Measurements from ENCODE around the gene GPATCH2L. TPM values are rescaled to one million over a fixed set of nuclear protein-coding genes. Genes with fewer than 3 reads are reported as not detected.

Gene GPATCH2L
- total RNA-seq, 2 experiments from 2014 or later, result 54.0 to 58.2 TPM

DNA sequence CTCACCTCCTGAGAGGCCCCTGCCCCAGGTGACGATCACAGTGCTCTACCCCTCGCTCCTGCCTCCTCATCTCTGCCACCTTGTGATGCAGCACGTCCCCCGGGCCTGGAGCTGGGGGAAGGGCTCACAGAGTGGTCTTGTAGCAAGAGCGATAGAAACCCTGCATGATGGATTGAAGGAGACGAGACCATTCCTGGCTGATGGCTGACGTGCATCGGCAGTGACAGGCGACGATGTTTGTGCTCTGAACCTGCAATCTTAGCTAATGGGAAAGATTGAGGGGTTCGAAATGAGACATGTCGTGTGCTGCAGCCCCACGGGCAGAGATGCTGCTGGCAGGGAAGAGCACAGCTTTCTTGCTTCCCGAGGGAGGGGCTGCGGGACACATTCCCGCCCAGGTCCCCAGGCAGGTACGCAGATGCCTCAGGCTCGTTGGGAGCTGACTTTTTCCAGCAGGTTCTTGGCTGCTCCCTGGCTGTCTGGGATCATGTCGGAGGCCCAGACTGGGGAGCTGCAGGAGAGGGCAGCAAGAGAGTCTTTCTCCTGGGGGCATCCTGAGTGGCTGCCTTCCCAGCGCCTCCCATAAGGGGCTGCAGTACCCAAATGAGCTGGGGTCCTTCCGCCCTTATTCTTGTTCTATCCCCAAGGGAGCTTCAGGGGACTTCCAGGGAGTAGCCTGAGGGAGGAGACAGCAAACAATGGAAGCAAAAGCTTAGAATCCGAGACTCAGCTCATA lies 38.7 kb upstream of the GPATCH2L start:
- no peak for DNase-seq
- H3K36me3 Mint-ChIP-seq (ENCODE audit: low read depth), result no peaks in the 10 kb centered on the region
- no peak for ATAC-seq
- no peak overlapping the region for H3K27ac Mint-ChIP-seq
- ChIA-PET CTCF (no interaction called here), POLR2A (no interaction called here)
- TF ChIP-seq, protein P1, sequence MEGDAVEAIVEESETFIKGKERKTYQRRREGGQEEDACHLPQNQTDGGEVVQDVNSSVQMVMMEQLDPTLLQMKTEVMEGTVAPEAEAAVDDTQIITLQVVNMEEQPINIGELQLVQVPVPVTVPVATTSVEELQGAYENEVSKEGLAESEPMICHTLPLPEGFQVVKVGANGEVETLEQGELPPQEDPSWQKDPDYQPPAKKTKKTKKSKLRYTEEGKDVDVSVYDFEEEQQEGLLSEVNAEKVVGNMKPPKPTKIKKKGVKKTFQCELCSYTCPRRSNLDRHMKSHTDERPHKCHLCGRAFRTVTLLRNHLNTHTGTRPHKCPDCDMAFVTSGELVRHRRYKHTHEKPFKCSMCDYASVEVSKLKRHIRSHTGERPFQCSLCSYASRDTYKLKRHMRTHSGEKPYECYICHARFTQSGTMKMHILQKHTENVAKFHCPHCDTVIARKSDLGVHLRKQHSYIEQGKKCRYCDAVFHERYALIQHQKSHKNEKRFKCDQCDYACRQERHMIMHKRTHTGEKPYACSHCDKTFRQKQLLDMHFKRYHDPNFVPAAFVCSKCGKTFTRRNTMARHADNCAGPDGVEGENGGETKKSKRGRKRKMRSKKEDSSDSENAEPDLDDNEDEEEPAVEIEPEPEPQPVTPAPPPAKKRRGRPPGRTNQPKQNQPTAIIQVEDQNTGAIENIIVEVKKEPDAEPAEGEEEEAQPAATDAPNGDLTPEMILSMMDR (IDR thresholded peaks at IDR 0.05), result no peak
- no peak overlapping the region for H3K4me3 Mint-ChIP-seq
- H3K4me1 Mint-ChIP-seq (ENCODE audit: low read depth), result no peaks in the 10 kb centered on the region
- H3K9me3 Mint-ChIP-seq, result peaks cover 5% of the 10 kb centered on the region
- intact Hi-C loops (cut with micrococcal nuclease), result no loop called here
- H3K27me3 Mint-ChIP-seq, result peaks cover 18% of the 10 kb centered on the region

DNA sequence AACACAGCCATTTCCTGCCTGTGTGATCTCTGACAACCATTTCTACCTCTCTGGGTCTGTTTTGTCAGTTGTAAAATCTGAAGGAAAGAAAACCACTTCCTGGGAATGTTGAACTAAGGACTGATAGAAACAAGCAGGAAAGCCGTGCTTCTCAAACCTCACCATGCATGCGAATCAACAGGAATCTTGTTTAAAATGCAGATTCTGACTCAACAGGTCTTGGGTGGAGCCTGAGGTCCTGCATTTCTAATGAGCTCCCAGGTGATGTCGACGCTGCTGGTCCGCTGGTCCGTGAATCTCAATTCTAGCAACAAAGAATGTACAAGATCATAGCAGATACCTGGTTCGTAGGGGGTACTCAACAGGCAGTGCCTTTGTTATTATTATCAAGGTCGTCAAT lies 38.0 kb upstream of the GPATCH2L start:
- Mint-ChIP-seq H3K36me3 (ENCODE audit: low read depth) (no peaks in the 10 kb centered on the region), H3K27ac (no peak overlapping the region), H3K4me1 (ENCODE audit: low read depth) (no peaks in the 10 kb centered on the region), H3K4me3 (no peak overlapping the region), H3K27me3 (peaks cover 18% of the 10 kb centered on the region), H3K9me3 (peaks cover 2% of the 10 kb centered on the region)
- intact Hi-C loops (cut with micrococcal nuclease), result no loop called here
- ATAC-seq (no peak), DNase-seq (no peak)
- ChIA-PET CTCF (no interaction called here), POLR2A (no interaction called here)
- TF ChIP-seq, protein P1 (IDR thresholded peaks at IDR 0.05), result no peak

DNA sequence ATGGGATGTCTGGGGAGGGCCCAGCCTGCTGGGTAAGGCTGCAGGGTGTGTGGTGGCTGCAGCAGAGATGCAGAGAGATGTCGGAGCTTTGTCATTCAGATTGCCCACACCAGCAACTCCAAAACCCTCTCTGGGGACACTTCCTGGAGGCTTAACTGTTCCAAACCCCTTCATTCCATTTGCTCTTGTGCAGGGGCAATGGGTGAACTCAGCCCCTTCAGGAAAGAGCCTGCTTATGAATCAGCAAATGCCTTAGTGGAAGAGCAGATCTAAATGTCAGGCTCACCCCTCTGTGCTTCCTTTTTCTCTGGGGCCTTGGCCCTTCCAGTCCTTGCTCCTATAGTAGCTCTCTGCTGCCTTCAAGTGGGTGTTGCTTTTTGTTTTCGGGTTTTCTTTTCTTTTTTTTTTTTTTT lies 36.7 kb upstream of the GPATCH2L start:
- H3K27me3 Mint-ChIP-seq, result peaks cover 18% of the 10 kb centered on the region
- ATAC-seq, result no peak
- CTCF ChIA-PET, result no interaction called here

DNA sequence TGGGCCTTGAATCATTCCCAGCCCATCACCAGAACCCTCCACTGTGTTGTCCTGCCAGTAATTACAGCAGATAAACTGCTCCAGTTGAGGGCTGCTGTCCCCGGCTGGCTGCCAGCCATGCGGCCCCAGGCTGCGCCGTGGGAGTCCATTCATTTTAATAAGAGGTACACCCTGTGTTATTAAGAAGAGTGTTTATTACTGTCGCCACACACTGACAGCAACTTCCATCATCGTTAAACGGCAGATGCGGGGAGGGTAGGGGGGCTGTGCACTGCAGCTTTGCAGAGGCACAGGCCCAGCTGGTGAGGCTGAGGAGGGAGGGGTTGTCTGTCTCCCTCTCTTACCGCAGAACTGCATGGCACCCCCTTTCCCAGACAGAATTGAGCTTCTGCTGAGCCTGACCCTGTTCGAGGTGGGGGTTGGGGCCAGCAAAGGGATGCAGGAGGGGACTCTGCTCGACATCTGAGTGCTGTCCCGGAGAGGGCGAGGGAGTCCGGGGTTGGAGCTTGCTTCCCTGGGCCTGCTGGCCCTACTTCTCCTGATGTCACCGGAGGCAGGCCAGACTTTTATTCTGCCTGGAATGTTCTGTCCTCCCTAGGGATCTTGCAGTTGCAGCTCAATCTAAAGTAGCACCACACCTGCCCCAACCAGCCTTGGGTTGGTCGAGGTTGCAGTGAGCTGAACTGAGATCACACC lies 33.8 kb upstream of the GPATCH2L start:
- ChIA-PET CTCF (interaction anchor here (0.7 kb wide), 1 partner anchor 106 kb away, joined by 3 read pairs; no protein-coding TSS in a partner anchor), POLR2A (no interaction called here)
- ATAC-seq (no peak), DNase-seq (no peak)
- peaks cover 16% of the 10 kb centered on the region for H3K27me3 Mint-ChIP-seq
- H3K4me3 Mint-ChIP-seq, result no peak overlapping the region
- no peaks in the 10 kb centered on the region for H3K36me3 Mint-ChIP-seq (ENCODE audit: low read depth)
- TF ChIP-seq, protein P1 (IDR thresholded peaks at IDR 0.05), result no peak
- no peaks in the 10 kb centered on the region for H3K4me1 Mint-ChIP-seq (ENCODE audit: low read depth)
- intact Hi-C loops (cut with micrococcal nuclease), result no loop called here
- H3K9me3 Mint-ChIP-seq, result no peaks in the 10 kb centered on the region
- no peak overlapping the region for H3K27ac Mint-ChIP-seq

More for the DNA sequence above, 36.7 kb upstream of the GPATCH2L start:
- no peaks in the 10 kb centered on the region for H3K9me3 Mint-ChIP-seq
- no peaks in the 10 kb centered on the region for H3K36me3 Mint-ChIP-seq (ENCODE audit: low read depth)
- TF ChIP-seq, protein P1 (IDR thresholded peaks at IDR 0.05), result no peak
- no peak overlapping the region for H3K4me3 Mint-ChIP-seq
- H3K27ac Mint-ChIP-seq, result no peak overlapping the region
- intact Hi-C loops (cut with micrococcal nuclease), result no loop called here
- no peak for DNase-seq
- no peaks in the 10 kb centered on the region for H3K4me1 Mint-ChIP-seq (ENCODE audit: low read depth)
- POLR2A ChIA-PET, result no interaction called here

DNA sequence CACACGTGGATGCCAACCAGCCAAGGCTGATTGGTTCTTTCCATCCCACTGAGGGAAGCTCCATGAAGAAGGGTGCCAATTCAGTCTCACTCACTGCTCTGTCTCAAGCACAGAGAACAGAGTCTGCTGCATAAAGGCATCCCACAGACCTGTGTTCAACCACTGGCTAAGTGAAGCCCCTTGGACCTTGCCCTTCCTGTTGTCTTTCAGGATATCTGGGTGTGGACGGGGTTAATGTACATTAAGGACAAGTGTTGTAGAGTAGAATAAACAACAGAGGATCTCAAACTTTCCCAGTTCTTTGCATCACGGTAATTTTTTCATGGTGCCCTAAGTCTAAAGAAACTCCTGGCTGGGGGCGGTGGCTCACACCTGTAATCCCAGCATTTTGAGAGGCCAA lies 33.1 kb upstream of the GPATCH2L start:
- H3K27me3 Mint-ChIP-seq, result peaks cover 14% of the 10 kb centered on the region
- H3K9me3 Mint-ChIP-seq, result no peaks in the 10 kb centered on the region
- TF ChIP-seq, protein P1 (IDR thresholded peaks at IDR 0.05), result no peak
- intact Hi-C loops (cut with micrococcal nuclease), result no loop called here
- H3K27ac Mint-ChIP-seq, result no peak overlapping the region
- H3K4me1 Mint-ChIP-seq (ENCODE audit: low read depth), result no peaks in the 10 kb centered on the region
- no peak for ATAC-seq
- H3K4me3 Mint-ChIP-seq, result no peak overlapping the region
- no peak for DNase-seq
- CTCF ChIA-PET, result interaction anchor here (0.7 kb wide), 1 partner anchor 106 kb away, joined by 3 read pairs; no protein-coding TSS in a partner anchor
- POLR2A ChIA-PET, result interaction anchor here (1.1 kb wide), 1 partner anchor 14 kb away, joined by 4 read pairs; no protein-coding TSS in a partner anchor
- H3K36me3 Mint-ChIP-seq (ENCODE audit: low read depth), result no peaks in the 10 kb centered on the region
